Left lung (tissue), 10 donors: ENCODE results near the gene LRRC4B. TPM values are rescaled to one million over a fixed set of nuclear protein-coding genes. Genes with fewer than 3 reads are reported as not detected.

Experiments used
- ATAC-seq: fragments of 200-7000 bp; cut with Tn5 transposase; one replicate; pipeline ENCODE4 v1.9.1; 2020; ENCODE audit warnings: moderate library complexity
- DNase-seq, 4 donors: peaks; one replicate each; pipeline ENCODE4 v3.0.0-alpha.2; 2013 to 2020
- H3K27ac ChIP-seq, 2 donors: fragments of 200-600 bp; sonication (generic) in 1 of 2; one replicate each; pipeline versions ENCODE4 v1.5.0 to v1.8.0; 2020 to 2021
- H3K27me3 ChIP-seq, 2 donors: fragments of 200-600 bp; sonication (generic) in 1 of 2; one replicate each; pipeline versions ENCODE4 v1.5.0 to v1.8.0; 2020 to 2021
- H3K36me3 ChIP-seq, 2 donors: fragments of 200-600 bp; sonication (generic) in 1 of 2; one replicate each; pipeline versions ENCODE4 v1.5.0 to v1.8.0; 2020 to 2021
- H3K4me1 ChIP-seq, 2 donors: fragments of 200-600 bp; one replicate each; pipeline ENCODE4 v1.8.0; 2021
- H3K4me3 ChIP-seq, 2 donors: fragments of 200-600 bp; sonication (generic) in 1 of 2; one replicate each; pipeline versions ENCODE4 v1.5.0 to v1.8.0; 2020 to 2021; ENCODE audit warnings: mild to moderate bottlenecking in 1 of 2
- H3K9me3 ChIP-seq, 2 donors: fragments of 200-600 bp; sonication (generic) in 1 of 2; one replicate each; pipeline versions ENCODE4 v1.5.0 to v1.8.0; 2020 to 2021
- intact Hi-C, 2 donors: fragments of 100-400 bp; cut with DNase I; formaldehyde crosslinking; loops; one replicate each; pipeline versions ENCODE4 v1.11.2 to v1.14.2; 2022
- polyA plus RNA-seq, 6 donors: library from polyadenylated mRNA; unstranded; fragments of 120-200 nt; gene quantifications; one replicate each; pipeline ENCODE4 v1.2.1, GENCODE V29; 2013; ENCODE audit not compliant: insufficient read length in 6 of 6
- total RNA-seq, 2 donors: library from RNA; stranded (reverse); fragmentation: NEBNext Ultra II Directional; extraction: Animal tissue kit (Norgen Biotek cat#: 25700); gene quantifications; one replicate each; pipeline ENCODE4 v1.2.1, GENCODE V29; 2021
- TF ChIP-seq, protein P1 (sequence below), 2 donors: fragments of 200-600 bp; sonication (generic) in 1 of 2; IDR thresholded peaks; one replicate each; pipeline versions ENCODE4 v1.5.0 to v1.8.0; 2021; ENCODE audit warnings: antibody characterized with exemption in 2 of 2
- donor health status: DM: no; HTN: yes; CAD: no.
- donor health status: DM: no; HTN: no; CAD: no.

Gene LRRC4B
- total and polyA plus RNA-seq, 8 donors = 2.8 to 14.3 (median 10.0) TPM

DNA sequence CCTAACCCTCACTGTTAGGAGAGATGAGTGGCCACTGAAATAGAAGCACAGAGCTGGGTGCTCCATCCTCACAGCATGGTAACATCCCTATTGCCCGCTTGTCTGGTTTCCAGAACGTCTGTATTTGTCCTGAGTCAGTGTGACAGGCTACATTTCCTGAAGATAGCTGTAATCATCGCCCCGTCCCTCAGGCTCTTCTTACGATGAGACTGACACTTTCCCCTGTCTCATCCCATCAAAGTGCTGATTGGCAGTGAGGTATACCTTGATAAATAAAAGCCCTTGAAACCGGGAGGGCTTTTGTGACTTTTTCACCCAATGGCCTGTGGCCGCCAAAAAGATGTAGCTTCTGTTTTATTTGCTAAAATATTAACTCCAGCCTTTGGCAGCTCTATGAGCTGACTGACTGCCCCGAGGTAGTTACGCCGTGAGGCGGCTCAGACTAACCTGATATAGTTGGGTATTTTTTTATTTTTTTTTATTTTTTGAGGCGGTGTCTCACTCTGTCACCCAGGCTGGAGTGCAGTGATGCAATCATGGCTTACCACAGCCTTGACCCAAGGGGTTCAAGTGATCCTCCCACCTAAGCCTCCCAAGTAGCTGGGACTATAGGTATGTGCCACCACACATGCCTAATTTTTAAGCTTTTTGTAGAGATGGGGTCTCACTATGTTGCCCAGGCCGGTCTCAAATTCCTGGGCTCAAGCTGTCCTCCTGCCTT lies 5.7 kb upstream of the LRRC4B start:
- no peaks in the 10 kb centered on the region for H3K36me3 ChIP-seq
- H3K27ac ChIP-seq = no peak overlapping the region
- intact Hi-C loops = no loop called here
- DNase-seq = peak in 1 of 4 donors; percentile 28
- H3K9me3 ChIP-seq = no peaks in the 10 kb centered on the region
- TF ChIP-seq, protein P1, sequence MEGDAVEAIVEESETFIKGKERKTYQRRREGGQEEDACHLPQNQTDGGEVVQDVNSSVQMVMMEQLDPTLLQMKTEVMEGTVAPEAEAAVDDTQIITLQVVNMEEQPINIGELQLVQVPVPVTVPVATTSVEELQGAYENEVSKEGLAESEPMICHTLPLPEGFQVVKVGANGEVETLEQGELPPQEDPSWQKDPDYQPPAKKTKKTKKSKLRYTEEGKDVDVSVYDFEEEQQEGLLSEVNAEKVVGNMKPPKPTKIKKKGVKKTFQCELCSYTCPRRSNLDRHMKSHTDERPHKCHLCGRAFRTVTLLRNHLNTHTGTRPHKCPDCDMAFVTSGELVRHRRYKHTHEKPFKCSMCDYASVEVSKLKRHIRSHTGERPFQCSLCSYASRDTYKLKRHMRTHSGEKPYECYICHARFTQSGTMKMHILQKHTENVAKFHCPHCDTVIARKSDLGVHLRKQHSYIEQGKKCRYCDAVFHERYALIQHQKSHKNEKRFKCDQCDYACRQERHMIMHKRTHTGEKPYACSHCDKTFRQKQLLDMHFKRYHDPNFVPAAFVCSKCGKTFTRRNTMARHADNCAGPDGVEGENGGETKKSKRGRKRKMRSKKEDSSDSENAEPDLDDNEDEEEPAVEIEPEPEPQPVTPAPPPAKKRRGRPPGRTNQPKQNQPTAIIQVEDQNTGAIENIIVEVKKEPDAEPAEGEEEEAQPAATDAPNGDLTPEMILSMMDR (IDR thresholded peaks at IDR 0.05) = no peak
- H3K4me3 ChIP-seq = no peak overlapping the region
- ATAC-seq = no peak
- no peaks in the 10 kb centered on the region for H3K4me1 ChIP-seq
- H3K27me3 ChIP-seq = peaks cover 0 to 70% of the 10 kb centered on the region in 2 donors

DNA sequence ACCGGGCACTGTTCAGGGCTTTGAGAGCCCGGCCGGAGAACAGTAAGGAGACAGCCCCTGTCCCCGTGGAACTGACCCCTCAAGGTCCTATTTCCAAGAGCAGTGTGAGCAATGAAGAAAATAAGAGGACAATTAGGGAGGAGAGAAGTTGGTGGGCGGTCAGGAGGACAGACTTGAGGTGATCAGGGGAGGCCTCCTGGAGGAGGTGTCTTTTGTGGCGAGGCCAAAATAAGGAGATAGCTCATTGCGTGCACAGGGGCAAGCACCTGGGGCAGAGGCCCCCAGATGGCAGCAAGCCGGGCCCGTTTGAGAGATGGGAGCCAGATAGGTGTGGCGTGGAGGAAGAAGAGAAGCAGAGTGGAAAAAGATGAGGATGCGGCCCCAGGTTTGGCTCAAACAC lies 2.8 kb upstream of the LRRC4B start:
- TF ChIP-seq, protein P1 (IDR thresholded peaks at IDR 0.05) = no peak
- no peaks in the 10 kb centered on the region for H3K36me3 ChIP-seq
- no peak overlapping the region for H3K27ac ChIP-seq
- no peak for ATAC-seq
- intact Hi-C loops = no loop called here
- no peaks in the 10 kb centered on the region for H3K9me3 ChIP-seq
- DNase-seq = peak in 1 of 4 donors; percentile 21
- no peak overlapping the region for H3K4me3 ChIP-seq
- peaks cover 16 to 89% of the 10 kb centered on the region in 2 donors for H3K27me3 ChIP-seq
- no peaks in the 10 kb centered on the region for H3K4me1 ChIP-seq

DNA sequence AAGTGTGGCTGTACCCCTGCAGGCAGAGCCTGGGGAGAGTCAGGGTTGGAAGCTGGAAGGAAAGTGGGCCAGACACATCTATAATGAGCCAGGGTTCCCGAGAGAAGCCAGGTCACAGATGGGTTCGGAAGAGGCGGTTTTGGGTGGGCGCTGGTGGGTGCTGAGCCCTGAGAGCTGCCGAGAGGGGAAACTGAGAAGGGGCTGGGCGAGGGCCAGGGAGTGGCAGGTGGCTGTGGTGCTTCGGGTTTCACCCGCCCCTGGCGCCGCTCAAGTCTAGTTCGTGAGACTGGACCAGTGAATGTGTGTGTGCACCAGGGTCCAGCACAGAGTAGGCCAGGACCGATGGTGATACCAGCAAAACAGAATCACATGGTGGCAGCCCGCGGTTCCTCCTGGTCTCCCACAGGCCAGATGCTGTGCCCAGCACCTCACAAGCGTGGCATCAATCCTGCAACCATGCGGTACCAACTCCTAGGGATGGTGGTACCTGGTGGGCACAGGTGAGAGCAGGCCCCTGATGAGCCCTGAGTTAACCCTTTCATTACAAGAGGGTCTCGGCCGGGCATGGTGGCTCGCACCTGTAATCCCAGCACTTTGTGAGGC lies 1.8 kb upstream of the LRRC4B start:
- DNase-seq = peak in 1 of 4 donors; percentile 56
- Histone ChIP-seq H3K9me3 (no peaks in the 10 kb centered on the region), H3K4me1 (no peaks in the 10 kb centered on the region), H3K4me3 (no peak overlapping the region), H3K36me3 (no peaks in the 10 kb centered on the region), H3K27me3 (peaks cover 21 to 92% of the 10 kb centered on the region in 2 donors), H3K27ac (no peak overlapping the region)
- ATAC-seq = no peak
- TF ChIP-seq, protein P1 (IDR thresholded peaks at IDR 0.05) = no peak
- intact Hi-C loops = no loop called here

DNA sequence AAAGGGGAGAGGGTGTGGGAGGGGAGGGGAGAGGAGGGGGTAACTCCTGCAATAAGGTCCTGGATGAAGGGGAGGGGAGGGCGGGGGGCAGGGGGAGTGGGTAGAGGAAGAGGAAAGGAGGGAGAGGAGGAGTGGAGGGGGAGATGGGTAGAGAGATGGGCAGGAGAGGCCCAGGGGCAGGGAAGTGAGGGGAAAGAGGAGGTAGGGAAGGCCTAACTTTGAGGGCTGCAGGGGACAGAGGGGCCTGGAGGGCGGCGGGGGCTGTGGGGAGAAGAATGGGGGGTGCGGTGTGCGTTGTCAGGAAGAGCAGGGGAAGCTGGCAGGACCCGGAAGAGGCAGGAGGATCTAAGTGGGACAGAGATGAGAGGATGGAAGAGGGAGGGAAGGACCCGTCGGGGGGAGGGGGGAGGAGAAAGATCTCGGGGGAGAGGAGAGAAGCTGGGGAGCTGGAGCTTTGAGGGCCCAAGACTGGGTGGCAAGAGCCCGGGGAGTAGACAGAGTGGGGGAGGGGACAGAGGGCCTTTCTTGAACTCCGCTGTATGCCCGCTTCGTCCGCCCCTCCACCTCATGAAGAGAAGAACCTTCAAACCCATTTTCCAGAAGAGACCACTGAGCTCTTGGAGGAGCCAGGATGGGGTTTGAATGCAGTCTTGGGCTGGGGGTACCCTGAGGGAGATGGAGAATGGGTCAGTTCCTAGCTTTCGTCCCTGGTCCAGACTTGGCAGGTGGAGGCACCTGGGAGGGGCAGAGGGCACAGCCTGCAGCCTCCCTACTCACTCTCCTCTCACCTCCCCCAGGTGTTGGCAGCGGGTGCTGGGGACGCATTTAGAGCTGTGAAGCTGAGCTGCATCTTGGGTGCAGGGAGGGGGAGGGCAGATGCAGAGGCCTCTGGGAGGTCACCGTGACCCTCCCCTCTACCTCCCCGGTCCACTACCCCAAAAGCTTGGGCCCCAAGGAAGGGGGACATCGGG lies 778 bp upstream of the LRRC4B start:
- Histone ChIP-seq H3K27me3 (peaks cover 21 to 92% of the 10 kb centered on the region in 2 donors), H3K36me3 (no peaks in the 10 kb centered on the region), H3K4me1 (no peaks in the 10 kb centered on the region), H3K27ac (no peak overlapping the region), H3K9me3 (no peaks in the 10 kb centered on the region), H3K4me3 (no peak overlapping the region)
- intact Hi-C loops = no loop called here
- TF ChIP-seq, protein P1 (IDR thresholded peaks at IDR 0.05) = no peak
- DNase-seq (peak in 1 of 4 donors; percentile 52), ATAC-seq (no peak)
